Lower leg skin (tissue), 4 donors: ENCODE results near the gene ENSA. TPM values are rescaled to one million over a fixed set of nuclear protein-coding genes. Genes with fewer than 3 reads are reported as not detected.
"Not testable (repeated sequence)": the region's sequence is repeated elsewhere in the genome, so short reads cannot be mapped to it uniquely, and the experiment has no call there.

Experiments
- DNase-seq, 2 donors: peaks; one replicate each; pipeline ENCODE4 v3.0.0-alpha.2; 2019; ENCODE audit warnings: low spot score in 2 of 2
- H3K4me3 ChIP-seq: fragments of 200-600 bp; sonication (generic); 2 replicates; pipeline ENCODE4 v1.5.1; 2017; ENCODE audit warnings: mild to moderate bottlenecking, low read depth; ENCODE audit not compliant: poor library complexity, severe bottlenecking
- POLR2A ChIP-seq, 2 donors: fragments of 450-650 bp; IDR thresholded peaks; one replicate each; pipeline ENCODE4 v1.6.1; 2016 to 2017; ENCODE audit warnings: antibody characterized with exemption in 2 of 2, mild to moderate bottlenecking in 1 of 2, moderate library complexity in 1 of 2
- WGBS, 2 donors: methylation state at CpG; one replicate each; pipeline ENCODE4 v1.1.5; 2018; 5-methylcytosine and 5-hydroxymethylcytosine counted together
- intact Hi-C: fragments of 100-400 bp; cut with DNase I; formaldehyde crosslinking; loops from one replicate; pipeline ENCODE4 v1.15.0; 2023; ENCODE audit warnings: low total_unique reads
- total RNA-seq, 4 donors: library from RNA; depleted of rRNA; stranded (reverse); fragments of >200 nt; gene quantifications; one replicate each; pipeline ENCODE4 v1.1.0, GENCODE V29; 2016
- TF ChIP-seq, protein P1 (sequence below), 3 donors: fragments of 450-650 bp; IDR thresholded peaks; one replicate each; pipeline ENCODE4 v1.5.1; 2016; ENCODE audit warnings: antibody characterized with exemption in 3 of 3, mild to moderate bottlenecking in 3 of 3, moderate library complexity in 2 of 3

ENSA gene
- total RNA-seq, 4 donors from 2014 or later = 250 to 393 (median 345) TPM

DNA sequence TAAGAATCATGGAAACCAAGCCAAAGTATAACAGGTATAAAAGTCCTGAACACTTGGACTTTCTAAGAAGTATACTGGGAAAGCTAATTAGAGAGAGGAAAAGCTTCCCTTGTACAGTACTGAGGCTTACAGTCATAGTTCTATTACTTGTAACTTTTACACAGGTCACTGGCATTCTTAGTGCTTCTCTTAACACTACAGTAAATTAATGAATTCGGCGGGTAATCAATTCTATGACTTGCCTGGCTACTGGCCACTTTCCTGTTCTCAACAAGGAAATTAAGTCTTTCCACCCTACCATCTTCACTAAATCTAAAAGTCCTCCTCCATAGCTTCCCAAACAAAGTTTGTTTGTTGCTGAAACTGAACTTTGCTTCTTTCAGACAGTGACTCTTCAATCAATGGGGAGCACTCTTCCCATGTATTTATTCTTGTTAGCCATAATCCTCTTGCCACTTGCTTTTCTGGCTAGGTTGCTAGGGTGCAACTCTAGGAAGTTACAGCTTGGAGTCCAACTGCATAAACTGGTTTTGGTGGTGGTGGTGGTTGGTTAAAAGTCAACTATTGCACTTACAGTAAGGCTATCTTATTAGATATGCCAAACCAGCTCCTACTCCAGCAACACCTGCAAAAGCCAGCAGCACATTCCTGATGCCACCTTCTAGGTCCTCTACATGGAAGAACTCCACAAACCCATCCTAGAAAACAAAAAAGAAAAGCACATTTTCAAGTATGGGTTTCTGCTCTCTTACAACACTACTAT is 52.4 kb downstream of the ENSA start:
- TF ChIP-seq, protein P1, sequence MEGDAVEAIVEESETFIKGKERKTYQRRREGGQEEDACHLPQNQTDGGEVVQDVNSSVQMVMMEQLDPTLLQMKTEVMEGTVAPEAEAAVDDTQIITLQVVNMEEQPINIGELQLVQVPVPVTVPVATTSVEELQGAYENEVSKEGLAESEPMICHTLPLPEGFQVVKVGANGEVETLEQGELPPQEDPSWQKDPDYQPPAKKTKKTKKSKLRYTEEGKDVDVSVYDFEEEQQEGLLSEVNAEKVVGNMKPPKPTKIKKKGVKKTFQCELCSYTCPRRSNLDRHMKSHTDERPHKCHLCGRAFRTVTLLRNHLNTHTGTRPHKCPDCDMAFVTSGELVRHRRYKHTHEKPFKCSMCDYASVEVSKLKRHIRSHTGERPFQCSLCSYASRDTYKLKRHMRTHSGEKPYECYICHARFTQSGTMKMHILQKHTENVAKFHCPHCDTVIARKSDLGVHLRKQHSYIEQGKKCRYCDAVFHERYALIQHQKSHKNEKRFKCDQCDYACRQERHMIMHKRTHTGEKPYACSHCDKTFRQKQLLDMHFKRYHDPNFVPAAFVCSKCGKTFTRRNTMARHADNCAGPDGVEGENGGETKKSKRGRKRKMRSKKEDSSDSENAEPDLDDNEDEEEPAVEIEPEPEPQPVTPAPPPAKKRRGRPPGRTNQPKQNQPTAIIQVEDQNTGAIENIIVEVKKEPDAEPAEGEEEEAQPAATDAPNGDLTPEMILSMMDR (IDR thresholded peaks at IDR 0.05) = no peak
- no peak for TF ChIP-seq POLR2A (IDR thresholded peaks at IDR 0.05)
- peak overlapping the region; percentile 74 for H3K4me3 ChIP-seq
- WGBS, 2 donors = 0 to 11% methylated on average over 2 of the region's 2 CpGs
- intact Hi-C loops = no loop called here
- DNase-seq = no peak

DNA sequence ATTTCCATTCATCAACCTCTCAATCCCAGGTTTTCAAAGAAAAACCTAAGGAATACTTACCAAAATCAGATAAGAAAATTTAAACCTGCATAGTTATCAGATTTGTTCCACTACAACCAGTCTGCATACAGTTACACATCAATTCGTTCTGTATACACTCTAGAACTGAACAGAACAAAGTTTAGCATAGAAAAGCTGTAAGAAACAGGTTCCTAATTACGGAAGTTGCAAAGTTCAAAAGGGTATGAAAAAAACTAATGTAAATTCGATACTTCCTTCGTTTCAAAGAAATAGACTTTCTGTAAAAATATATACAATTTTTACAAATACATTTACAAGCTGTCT is 53.1 kb downstream of the ENSA start:
- H3K4me3 ChIP-seq = peak overlapping the region; percentile 74
- 2 to 3% methylated on average over 4 of the region's 4 CpGs for WGBS, 2 donors
- intact Hi-C loops = no loop called here
- no peak for DNase-seq
- TF ChIP-seq, protein P1 (IDR thresholded peaks at IDR 0.05) = no peak
- no peak for TF ChIP-seq POLR2A (IDR thresholded peaks at IDR 0.05)

DNA sequence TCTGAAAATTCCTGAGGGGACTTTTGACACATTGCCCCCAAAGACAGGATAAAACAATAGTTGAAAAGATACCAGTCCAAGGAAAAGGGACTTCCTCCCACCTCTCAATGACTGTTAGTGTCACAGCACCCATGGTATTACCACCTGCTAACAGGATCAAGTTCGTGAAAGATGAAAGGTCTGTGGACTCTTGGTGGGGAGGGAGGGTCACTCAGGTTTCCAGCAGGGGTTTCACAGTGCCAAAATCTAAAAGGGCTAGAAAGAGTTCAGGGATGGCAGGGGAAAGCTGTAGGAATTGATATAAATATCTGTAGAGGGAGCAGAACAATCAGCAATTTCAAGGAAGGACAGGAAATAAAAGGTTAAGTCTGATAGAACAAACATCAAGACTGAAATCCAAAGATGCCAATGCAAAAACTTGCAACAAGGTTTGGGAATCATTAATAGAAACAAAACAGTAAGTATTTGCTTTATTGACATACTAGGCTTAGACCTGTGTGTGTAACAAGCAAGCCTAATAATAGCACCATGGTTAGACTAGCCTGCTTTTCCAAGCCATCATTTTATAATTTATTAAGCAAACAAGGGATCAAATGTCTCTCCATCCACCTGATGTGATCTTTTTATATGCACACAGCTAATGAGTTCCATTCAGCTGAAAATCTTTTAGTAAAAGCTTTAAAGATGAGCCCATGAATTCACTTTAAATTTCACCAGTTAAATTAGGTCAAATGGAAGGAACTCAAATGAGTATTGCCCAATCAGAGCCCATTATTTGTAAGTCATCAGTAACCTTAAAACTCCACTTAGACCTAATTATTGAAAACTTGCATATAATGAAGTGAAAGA is 53.7 kb downstream of the ENSA start:
- no peak for TF ChIP-seq POLR2A (IDR thresholded peaks at IDR 0.05)
- TF ChIP-seq, protein P1 (IDR thresholded peaks at IDR 0.05) = no peak
- intact Hi-C loops = no loop called here
- DNase-seq = no peak
- H3K4me3 ChIP-seq = peak overlapping the region; percentile 23
- WGBS, 2 donors = 0 to 8% methylated on average over 1 of the region's 1 CpG

DNA sequence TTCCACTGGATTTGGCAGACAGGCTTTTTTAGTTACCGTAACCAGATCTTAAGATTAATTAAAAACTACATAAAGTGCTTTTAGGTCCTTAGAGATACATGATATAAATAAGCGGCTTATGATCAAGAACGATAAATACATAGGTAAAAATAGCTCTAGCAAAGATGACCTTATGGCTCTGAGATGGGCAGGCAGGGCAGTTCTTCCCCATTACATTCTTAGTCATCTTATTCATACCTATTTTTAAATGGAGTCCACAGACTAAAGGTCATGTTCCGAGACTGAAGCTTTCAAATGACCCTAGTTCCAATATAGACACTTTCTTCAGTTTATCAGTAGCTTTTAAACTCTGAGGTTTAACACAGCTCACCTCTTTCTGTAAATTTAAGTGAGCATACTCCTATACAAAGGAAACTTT is 54.3 kb downstream of the ENSA start:
- peak overlapping the region; percentile 23 for H3K4me3 ChIP-seq
- DNase-seq = no peak
- TF ChIP-seq, protein P1 (IDR thresholded peaks at IDR 0.05) = no peak
- intact Hi-C loops = no loop called here
- 28 to 32% methylated on average over 4 of the region's 4 CpGs for WGBS, 2 donors

DNA sequence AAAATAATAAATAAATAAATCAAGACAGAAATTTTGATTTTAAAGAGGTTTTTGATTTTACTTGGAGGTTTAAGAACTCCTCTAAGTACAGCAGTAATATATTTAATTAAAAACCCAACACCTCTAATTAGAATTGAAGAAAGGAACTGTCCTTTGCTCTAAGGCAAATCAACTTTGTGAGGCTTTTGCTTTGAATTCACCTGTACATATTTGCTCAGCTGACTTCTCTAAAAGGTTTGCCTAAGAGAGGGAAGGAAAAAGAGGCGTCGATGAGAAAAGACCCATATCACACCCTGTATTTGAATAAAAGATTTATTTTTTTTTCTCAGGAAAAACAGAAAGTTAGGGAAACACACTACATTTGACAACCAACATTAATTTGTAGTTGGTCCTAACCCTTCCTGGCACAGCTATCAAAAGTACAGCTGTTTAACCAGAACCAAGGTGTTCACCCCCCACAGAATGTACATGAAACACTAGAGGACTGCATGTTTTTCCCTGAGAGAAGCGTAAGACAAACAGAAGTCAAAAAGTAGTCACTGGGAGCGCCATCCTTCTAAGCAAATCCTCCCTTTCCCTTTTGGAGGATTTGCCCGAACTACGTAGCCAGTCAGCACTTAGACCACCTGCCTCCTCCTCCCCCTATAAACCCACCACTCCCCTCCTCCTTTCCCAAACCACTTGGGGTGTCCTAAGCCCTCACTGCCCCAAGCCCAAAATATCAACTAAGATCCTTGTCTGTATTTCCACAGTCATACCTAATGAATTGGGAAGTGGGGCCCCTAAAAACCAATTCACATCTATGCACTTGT is 54.9 kb downstream of the ENSA start:
- no peak for DNase-seq
- WGBS, 2 donors = 42 to 48% methylated on average over 6 of the region's 6 CpGs
- H3K4me3 ChIP-seq = no peak overlapping the region
- intact Hi-C loops = no loop called here
- no peak for TF ChIP-seq POLR2A (IDR thresholded peaks at IDR 0.05)
- TF ChIP-seq, protein P1 (IDR thresholded peaks at IDR 0.05) = no peak

DNA sequence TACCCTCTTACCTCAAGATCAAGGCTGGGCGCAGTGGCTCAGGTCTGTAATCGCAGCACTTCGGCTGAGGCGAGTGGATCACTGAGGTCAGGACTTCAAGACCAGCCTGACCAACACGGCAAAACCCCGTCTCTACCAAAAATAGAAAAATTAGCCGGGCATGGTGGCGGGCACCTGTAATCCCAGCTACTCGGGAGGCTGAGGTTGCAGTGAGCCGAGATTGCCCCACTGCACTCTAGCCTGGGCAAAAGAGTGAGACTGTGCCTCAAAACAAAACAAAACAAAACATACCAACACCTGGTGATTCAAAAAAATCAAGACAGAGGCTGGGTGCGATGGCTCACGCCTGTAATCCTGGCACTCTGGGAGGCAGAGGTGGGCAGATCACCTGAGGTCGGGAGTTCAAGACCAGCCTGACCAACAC is 55.8 kb downstream of the ENSA start:
- WGBS, 2 donors = 84 to 93% methylated on average over 13 of the region's 13 CpGs
- intact Hi-C loops, H3K4me3 ChIP-seq, DNase-seq: not testable (repeated sequence)
